ENCODE results near the gene DPYSL4. TPM values are rescaled to one million over a fixed set of nuclear protein-coding genes. Genes with fewer than 3 reads are reported as not detected.
A peak's percentile ranks its signal among the peaks of the same experiment; 100 is the strongest.

Gene DPYSL4
- total RNA-seq, 1 donor from 2014 or later, result 6.1 TPM

DNA sequence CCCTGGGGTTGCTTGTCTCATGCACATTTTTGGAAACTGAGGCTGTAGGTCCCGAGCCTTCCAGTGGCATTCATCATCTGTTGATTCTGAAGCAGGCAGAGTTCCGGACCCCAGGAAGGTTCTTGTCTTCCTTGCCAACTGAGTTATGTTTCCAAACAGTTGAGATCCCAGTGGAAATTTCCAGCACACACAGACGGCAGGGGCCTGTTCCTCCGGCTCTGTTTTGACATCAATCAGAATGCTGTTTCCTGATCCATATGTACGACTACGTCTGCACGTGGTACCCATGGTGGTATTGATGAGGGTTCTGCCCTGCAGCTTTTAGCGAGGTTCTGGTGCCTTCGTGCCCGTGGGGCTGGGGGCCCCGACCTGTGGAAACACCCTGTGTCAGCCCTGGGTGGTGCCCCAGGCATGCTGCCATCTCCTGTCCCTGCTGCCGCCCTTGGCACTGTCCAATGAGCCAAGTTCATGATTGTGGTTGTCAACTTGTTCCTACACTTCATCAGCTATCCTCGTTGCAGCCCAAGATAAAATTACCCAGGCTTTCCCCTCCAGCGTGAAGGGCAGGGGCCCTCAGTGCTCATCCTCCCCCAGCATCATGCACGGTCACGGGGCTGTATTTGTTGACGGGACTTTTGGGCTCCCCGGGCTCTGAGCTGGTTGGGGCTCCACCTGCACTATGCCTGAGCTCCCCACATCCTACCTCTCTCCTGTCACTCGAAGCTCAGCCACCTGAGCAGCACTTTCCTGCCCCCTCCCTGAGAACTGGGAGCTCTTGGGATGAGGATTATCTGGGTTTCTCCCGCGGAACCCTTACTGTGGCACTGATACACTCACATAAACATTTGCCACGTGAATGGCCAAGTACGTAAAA lies 7.8 kb upstream of the DPYSL4 start:
- no peak for DNase-seq

DNA sequence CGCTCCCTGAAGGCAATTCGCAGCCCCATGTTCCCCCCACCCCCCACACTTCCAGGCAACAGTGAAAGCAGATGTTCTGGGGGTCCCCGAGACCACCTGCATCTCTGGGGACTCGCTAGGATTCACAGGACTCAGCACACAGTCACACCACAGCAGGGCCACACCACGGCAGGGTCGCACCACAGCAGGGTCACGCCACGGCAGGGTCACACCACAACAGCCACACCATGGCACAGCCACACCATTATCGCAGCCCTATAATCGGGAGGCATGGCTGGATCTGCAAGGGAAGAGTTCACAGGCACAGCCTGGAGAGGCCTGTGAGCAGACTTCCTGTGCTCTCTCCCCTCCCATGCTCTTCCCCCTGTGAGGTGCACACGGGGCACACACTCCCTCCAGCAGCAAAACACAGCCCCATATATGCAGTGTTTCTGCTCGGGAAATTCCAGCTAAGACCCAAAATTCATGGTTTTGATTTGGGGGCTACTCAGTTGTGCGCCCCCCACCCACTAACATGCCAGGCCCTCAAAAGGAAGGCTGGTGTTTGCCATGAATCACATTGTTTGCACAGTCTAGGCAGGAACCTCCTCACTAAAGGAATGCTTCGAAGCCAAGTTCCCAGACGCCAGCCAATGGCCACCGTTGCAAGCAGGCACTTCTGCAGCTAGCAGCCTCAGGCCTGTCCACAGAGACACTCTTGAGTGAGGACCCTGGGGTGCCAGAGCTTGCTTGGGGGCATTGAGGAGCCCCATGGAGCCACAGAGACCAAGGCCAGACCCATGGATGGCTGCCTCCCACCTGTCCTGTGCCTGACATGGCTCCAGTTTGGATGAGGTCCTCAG lies 7.0 kb upstream of the DPYSL4 start:
- DNase-seq, result no peak

DNA sequence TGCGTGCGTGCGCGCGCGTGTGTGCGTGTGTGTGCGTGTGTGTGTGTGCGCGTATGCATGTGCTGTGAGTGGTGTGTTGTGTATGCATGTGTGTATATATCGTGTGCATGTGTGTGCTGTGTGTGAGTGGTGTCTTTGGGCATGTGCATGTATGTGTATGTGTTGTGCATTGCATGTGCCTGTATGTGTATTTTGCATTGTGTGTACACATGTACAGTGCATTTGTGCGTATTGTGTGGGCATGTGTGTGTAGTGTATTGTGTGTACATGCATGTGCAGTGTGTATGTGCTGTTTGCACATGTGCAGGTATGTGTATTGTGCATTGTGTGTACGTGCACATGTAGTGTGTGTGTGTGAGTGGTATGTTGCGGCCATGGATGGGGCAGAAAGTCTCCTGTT lies 6.0 kb upstream of the DPYSL4 start:
- DNase-seq, result no peak

DNA sequence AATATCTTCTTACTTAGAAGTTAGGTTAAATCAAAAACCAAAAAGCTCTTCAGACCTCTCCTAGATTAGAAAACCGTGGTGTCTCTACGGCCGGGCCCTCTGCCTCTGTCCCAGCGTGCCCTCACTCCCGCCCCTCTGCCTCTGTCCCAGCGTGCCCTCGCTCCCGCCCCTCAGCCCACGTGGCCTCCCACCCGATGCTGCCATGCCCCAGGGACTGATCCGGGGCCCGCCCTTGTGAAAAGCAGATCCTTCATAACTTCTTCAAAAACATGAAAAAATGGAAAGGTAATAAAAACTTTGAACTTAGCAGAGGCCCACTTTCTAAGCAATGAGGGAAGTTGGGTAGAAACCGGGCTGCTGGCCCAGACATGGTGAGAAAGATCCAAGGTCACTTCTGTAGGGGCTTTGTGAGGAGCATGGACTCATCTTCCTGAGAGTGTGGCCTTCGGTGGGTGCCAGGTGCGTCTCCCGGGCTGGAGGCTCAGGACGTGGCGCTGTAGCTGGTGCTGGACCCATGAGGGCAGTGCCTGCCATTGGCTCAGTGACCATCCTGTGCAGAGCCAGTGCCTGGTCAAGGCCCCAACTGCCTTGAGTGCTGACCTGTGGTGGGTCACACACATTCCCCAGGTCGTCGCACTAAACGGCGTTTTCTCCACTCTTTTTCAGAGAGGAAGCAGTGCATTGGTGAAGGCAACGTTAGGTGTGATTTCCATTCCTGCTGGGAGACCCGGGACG lies 4.9 kb upstream of the DPYSL4 start:
- no peak for DNase-seq

- no peak for DNase-seq
These were observed 4.2 kb upstream of the DPYSL4 start for GRCh38 chr10:132182591-132182990.

- DNase-seq, result no peak
These were observed 3.7 kb upstream of the DPYSL4 start for GRCh38 chr10:132183046-132183445.

GRCh38 chr10:132184816-132185593 lies 1.7 kb upstream of the DPYSL4 start:
- no peak for DNase-seq

DNA sequence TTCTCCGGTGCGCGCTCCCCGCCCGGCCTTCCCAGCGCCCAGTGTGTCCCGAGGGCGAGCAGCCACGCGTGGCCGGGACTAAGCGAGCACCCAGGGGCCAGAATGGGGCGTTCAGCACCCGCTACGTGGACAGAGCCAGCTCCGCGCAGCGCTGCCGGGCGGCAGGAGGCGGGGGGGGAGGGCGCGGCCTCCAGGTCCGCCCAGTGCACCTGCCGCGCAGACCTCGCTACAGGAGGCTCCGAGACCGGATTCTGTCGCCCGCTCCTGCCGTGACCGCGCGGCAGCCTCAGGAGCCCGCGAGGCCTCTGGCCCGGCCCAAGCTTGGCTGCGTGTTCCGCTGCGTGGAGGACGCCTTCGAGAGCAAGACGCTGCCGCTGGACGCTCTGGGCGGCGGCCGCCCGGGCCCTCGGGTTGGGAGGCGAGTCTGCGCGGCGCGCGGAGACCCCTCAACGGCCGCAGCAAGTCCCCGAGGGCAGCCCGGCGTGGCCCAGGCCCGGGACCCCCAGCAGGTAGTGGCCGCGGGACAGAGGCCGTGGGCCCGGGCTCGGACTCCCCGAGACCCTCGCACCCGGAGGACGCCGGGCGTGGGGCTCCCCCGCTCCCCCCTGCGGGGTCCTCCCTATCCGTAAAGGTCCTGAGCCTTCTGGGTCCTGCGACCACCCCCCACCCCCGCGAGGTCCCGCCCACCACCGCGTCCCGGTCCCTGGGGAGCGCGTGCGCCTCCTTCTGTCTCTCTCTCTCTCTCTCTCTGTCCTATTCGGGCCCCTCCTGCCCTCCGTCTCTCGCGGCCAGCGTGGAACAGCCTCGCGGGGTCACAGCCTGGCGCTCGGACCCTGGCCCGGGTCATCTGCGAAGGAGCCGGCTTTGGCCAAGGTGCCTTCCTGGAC lies 904 bp upstream of the DPYSL4 start:
- DNase-seq, result peak; percentile 46

DNA sequence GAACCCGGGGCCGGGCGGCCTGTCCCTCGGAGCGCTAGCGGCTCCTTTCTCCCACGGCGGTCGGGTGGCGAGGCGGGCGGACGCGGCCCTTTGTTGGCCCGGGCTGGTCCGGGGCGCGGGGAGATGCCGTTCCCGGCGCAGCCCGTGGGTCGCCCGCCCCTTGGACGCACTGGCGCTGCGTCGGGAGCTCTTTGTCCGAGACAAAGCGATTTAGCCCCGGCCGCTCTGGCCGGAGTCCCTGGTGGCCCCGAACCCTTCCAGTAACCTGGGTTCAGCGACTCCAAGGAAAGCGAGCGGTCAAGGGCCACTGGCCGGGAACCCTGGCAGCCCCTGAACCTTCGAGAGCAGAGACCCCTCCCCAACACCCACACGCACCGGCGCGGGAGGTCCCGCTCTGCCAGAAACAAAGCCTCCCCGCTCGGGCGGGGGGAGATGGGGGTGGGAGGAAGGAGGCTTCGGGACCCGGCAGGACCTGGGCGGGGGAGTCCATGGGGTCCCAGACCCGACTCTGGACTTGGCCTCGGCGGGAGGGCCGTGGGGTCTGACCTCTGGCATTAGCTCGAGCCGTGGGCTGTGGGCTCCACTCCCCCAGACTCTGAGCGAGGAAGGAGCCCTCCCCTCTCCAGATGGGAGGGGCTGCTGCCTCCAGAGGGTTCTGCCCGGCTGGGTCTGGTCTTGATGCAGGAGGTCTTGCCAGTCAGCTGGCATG lies 836 bp downstream of the DPYSL4 start:
- no peak for DNase-seq

GRCh38 chr10:132188331-132188730 lies 1.6 kb downstream of the DPYSL4 start:
- no peak for DNase-seq

DNA sequence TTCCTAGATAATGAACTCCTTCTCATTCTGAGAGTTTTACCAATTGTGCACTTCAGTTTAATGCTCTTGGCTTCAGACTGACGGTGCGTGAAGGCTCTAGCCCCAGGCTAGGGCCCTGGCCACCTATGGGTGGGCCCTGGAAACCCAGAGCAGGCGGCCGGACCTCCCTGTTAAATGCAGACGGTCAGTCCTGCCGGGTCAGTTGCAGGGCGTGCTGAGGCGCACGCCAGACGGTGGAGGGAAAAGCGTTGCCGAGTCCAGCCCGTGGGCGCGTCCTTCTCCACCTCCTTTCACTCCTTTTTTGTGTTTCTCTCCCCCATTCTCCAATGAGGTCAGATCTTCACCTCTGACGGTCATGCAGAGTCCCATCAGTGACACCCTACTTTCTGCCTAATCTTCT lies 2.3 kb downstream of the DPYSL4 start:
- no peak for DNase-seq

DNA sequence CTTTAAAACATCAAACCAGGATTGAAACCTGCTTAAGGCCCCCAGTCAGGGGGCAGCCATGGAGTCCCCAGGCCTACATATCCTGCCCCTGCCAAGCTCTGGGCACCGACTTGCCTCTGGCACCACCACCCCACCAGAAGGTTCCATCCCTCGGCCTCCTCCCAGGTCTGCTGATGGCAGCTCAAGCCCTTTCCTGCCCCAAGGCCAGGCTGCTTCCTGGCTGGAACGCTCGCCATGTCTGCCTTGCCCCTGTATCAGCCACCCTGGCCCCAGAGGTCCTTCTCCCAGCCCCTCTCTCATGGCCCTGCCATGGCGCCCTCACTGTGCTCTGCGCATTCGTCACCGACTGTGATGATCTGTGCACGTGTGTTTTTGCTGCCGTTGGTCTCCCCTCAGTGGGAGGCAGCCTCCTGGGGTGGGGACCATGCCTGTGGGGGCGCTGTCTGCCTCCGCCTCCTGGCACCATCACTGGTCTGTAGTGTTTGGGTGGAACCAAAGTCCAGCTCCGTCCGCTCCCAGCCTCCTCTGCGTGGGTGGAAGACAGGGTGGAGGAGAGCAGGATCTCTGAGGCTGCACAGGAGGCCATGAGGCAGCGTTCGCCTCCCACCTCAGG lies 3.2 kb downstream of the DPYSL4 start:
- no peak for DNase-seq

DNA sequence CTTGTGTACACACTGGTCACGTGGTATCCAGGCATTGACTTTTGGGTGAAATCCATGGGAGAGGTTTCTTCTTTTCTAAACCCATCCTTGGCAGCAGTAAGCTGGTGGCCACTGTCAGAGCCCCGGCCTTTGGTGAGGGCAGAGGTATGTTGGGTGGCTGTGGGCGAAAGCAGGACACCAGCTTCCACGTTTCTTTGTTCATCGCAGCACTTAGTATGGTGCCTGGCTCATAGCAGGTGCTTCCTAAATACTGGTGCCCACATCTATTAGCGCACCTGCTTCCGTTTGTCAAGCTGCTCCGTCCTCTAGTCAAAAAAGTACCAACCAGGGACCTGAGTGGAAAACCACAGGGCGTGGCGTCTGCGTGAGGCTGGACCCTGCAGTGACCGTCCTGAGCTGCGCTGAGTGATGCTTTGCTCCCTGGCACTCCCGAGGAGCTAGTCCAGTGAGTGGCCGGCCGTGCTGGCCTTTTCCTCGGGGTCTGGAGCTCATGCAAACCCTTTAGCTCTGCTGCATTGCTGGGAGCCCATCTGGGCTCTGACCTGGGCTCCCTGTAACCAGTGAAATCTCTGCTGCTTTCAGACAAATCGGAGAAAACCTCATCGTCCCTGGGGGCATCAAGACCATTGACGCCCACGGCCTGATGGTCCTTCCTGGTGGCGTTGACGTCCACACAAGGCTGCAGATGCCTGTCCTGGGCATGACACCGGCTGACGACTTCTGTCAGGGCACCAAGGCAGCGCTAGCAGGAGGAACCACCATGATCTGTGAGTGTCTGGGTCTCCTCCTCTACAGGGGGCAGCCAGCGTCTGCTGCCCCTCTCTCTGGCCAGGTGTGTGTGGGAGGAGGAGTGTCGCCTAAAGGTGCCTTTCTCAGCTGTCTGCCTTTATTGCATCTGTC lies 5.6 kb downstream of the DPYSL4 start:
- no peak for DNase-seq

DNA sequence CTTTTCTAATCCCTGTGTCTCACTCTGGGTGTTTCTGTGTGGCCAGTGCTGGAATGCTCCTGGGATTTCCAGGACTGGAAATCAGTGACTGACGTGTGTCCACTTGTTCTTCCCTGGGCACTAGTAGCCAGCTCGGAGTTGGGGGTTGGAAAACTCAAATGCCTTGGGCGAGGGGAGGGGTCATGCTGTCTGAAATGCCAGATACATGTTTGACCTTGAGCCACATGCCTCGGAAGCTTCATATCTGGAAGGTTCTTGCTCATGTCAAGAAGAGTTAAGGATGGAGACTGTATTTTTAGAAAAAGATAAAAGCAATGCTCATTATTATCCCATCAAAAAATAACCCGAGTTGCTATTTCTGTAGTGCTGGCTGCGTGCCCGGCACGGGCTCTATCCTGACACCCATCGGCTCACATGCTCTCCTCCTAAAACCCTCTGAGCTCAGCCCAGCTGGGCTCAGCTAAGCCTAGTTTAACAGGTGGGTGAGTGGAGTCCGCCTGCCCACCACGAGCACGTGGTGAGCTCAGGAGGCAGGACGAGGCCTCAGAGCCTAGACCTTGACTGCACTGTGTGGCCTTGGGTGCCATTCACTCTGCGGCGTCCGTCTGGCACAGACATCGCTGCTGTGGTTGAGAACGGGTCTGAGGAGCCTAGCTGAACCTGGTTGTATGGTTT lies 6.4 kb downstream of the DPYSL4 start:
- no peak for DNase-seq

GRCh38 chr10:132193907-132194552 lies 7.3 kb downstream of the DPYSL4 start:
- DNase-seq, result peak; percentile 37

DNA sequence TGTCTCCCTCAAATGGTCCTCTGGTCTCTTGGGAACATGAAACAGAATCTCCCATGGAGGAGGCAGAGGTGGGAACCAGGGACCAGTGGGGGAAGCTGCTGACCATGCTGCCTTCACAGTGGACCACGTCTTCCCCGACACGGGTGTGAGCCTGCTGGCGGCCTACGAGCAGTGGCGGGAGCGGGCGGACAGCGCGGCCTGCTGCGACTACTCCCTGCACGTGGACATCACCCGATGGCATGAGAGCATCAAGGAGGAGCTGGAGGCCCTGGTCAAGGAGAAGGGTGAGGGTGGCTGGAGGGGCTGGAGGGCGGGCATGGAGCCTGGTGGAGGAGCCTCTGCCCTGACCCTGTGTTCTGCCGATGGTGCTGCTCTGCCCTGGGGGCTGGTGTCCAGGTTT lies 8.0 kb downstream of the DPYSL4 start:
- no peak for DNase-seq

GRCh38 chr10:132195366-132196075 lies 8.8 kb downstream of the DPYSL4 start:
- DNase-seq, result no peak
